ENCODE measurements around the gene GPR158. TPM values are rescaled to one million over a fixed set of nuclear protein-coding genes. Genes with fewer than 3 reads are reported as not detected.

Gene GPR158
- total and polyA plus RNA-seq, 9 of the 15 experiments (the other 6 are each of a cell fraction or from before 2014, with no cell fraction given) = 4.0 to 7.6 (median 5.0) TPM

GRCh38 chr10:25487266-25487665, 312.5 kb downstream of the GPR158 start:
- WGBS (ENCODE audit: insufficient coverage, low coverage, missing lambda C conversion rate) = 60% methylated on average over 5 of the region's 5 CpGs

More at GRCh38 chr10:25487266-25487665, 312.5 kb downstream of the GPR158 start:
- Histone ChIP-seq H3K4me3 (no peak overlapping the region), H3K9me1 (ENCODE audit: control insufficient read depth, insufficient read depth, low read length) (no peaks in the 10 kb centered on the region), H2AFZ (ENCODE audit: low read depth, low read length) (no peak overlapping the region), H3K9ac (ENCODE audit: insufficient read depth in 1 of 2, low read depth in 2 of 2, low read length in 2 of 2) (no peak overlapping the region; a peak in 1 of 4 replicates), H3K4me1 (replicated peaks in 1 of 2; ENCODE audit: control insufficient read depth in 2 of 2, insufficient read depth in 2 of 2, low read length in 2 of 2) (peaks cover 0 to 10% of the 10 kb centered on the region in 2 experiments; a peak in 3 of 5 replicates), H3K4me2 (ENCODE audit: insufficient read depth, low read length) (no peak overlapping the region; the same call in 1 of the 2 replicates), H3K27ac (ENCODE audit: extremely low read depth, low read depth, low read length) (0 out of 3 replicates have a peak overlapping the region, but pooled peaks have one; percentile 6), H3K79me2 (ENCODE audit: control insufficient read depth, insufficient read depth, low read length) (no peaks in the 10 kb centered on the region), H3K9me3 (replicated peaks; ENCODE audit: control insufficient read depth, insufficient read depth, low read depth, low read length) (no peaks in the 10 kb centered on the region), H4K20me1 (replicated peaks; ENCODE audit: control insufficient read depth, insufficient read depth, low read length) (0 out of 2 replicates have a peak, but pooled peaks cover 4% of the 10 kb centered on the region), H3K27me3 (ENCODE audit: control insufficient read depth in 2 of 2, insufficient read depth in 2 of 2, low read length in 2 of 2) (no peaks in the 10 kb centered on the region), H3K36me3 (ENCODE audit: control insufficient read depth, insufficient read depth, low read length) (0 out of 3 replicates have a peak, but pooled peaks cover 2% of the 10 kb centered on the region)
- no TSS peak for BruUV-seq (replicated peaks)
- CTCF ChIA-PET (ENCODE audit: low intra/inter-chr PET ratio) = no interaction called here
- TF ChIP-seq ESRRA (IDR thresholded peaks at IDR 0.05; ENCODE audit: borderline replicate concordance, low read depth) (peak; percentile 25; the same call in 1 of the 2 replicates), FOSL1 (tag; conservative IDR thresholded peaks at IDR 0.05) (0 out of 2 replicates have a peak, but pooled peaks have one; percentile 33), CLOCK (CRISPR knock-in tag; IDR thresholded peaks at IDR 0.05; ENCODE audit: borderline replicate concordance) (no peak), IRF9 (tag; IDR thresholded peaks at IDR 0.05) (no peak), MAFF (IDR thresholded peaks at IDR 0.05; ENCODE audit: low read length) (no peak)
- DNase-seq (ENCODE audit: extremely low read depth in 1 of 4, low spot score in 3 of 4) = peak; percentile 20 to 44 (median 26)
- in situ Hi-C loops (cut with MboI) (no loop called here), intact Hi-C loops (cut with micrococcal nuclease) (no loop called here)
- peak; percentile 32 for FAIRE-seq
- ATAC-seq = peak; percentile 76
- POLR2A ChIA-PET = no interaction called here
